GM19239 (cell line): ENCODE results near the gene WIPF1.

ENCODE experiments used
- DNase-seq: peaks from one replicate; pipeline ENCODE4 v3.0.0; 2011; ENCODE audit warnings: low spot score; ENCODE audit not compliant: insufficient read length
- FAIRE-seq: peaks from 2 replicates; lab custom pipeline; 2011; peaks lifted over from hg19 to GRCh38; lab: Jason Lieb, UNC

WIPF1 gene

GRCh38 chr2:174623106-174623637, 25.6 kb upstream of the WIPF1 start:
- peak; percentile 72 for FAIRE-seq
- DNase-seq: no peak

- FAIRE-seq (no peak), DNase-seq (no peak)
Observed at GRCh38 chr2:174621323-174621722, 23.7 kb upstream of the WIPF1 start.

GRCh38 chr2:174618179-174618578, 20.6 kb upstream of the WIPF1 start:
- DNase-seq (no peak), FAIRE-seq (no peak)

- no peak for DNase-seq
- FAIRE-seq: peak; percentile 54
Observed at GRCh38 chr2:174617718-174618117, 20.1 kb upstream of the WIPF1 start.

- FAIRE-seq (no peak), DNase-seq (no peak)
Observed at GRCh38 chr2:174617120-174617519, 19.5 kb upstream of the WIPF1 start.

- FAIRE-seq (peak; percentile 84), DNase-seq (no peak)
Observed at GRCh38 chr2:174615871-174616436, 18.4 kb upstream of the WIPF1 start.

GRCh38 chr2:174614261-174614660, 16.7 kb upstream of the WIPF1 start:
- no peak for DNase-seq
- FAIRE-seq: no peak

- DNase-seq: no peak
- peak; percentile 82 for FAIRE-seq
Observed at GRCh38 chr2:174613531-174613930, 15.9 kb upstream of the WIPF1 start.

- DNase-seq: no peak
- peak; percentile 11 for FAIRE-seq
Observed at GRCh38 chr2:174612970-174613369, 15.4 kb upstream of the WIPF1 start.

- DNase-seq: no peak
Observed at GRCh38 chr2:174611854-174612253, 14.2 kb upstream of the WIPF1 start.

GRCh38 chr2:174611006-174611405, 13.4 kb upstream of the WIPF1 start:
- DNase-seq (no peak), FAIRE-seq (no peak)

More at GRCh38 chr2:174611854-174612253, 14.2 kb upstream of the WIPF1 start:
- FAIRE-seq: peak; percentile 73

GRCh38 chr2:174610243-174610995, 12.8 kb upstream of the WIPF1 start:
- DNase-seq (no peak), FAIRE-seq (peak; percentile 85)

GRCh38 chr2:174609261-174609660, 11.7 kb upstream of the WIPF1 start:
- DNase-seq (no peak), FAIRE-seq (peak; percentile 18)

- DNase-seq (no peak), FAIRE-seq (peak; percentile 66)
Observed at GRCh38 chr2:174608866-174609214, 11.2 kb upstream of the WIPF1 start.

GRCh38 chr2:174607989-174608865, 10.6 kb upstream of the WIPF1 start:
- DNase-seq (no peak), FAIRE-seq (peak; percentile 92)

- peak; percentile 87 for FAIRE-seq
Observed at GRCh38 chr2:174607584-174607983, 10.0 kb upstream of the WIPF1 start.

GRCh38 chr2:174606336-174606735, 8.7 kb upstream of the WIPF1 start:
- FAIRE-seq (peak; percentile 14), DNase-seq (no peak)

More at GRCh38 chr2:174607584-174607983, 10.0 kb upstream of the WIPF1 start:
- no peak for DNase-seq

GRCh38 chr2:174605687-174606086, 8.1 kb upstream of the WIPF1 start:
- no peak for FAIRE-seq
- no peak for DNase-seq

GRCh38 chr2:174603280-174603679, 5.7 kb upstream of the WIPF1 start:
- no peak for DNase-seq
- peak; percentile 94 for FAIRE-seq

- DNase-seq (no peak), FAIRE-seq (no peak)
Observed at GRCh38 chr2:174602745-174603144, 5.1 kb upstream of the WIPF1 start.

- FAIRE-seq (peak; percentile 91), DNase-seq (no peak)
Observed at GRCh38 chr2:174600349-174600748, 2.7 kb upstream of the WIPF1 start.
